ENCODE data around the gene ZNF775. TPM values are rescaled to one million over a fixed set of nuclear protein-coding genes. Genes with fewer than 3 reads are reported as not detected.

ZNF775 gene
- total RNA-seq, 1 experiment from 2014 or later: 3.4 TPM

DNA sequence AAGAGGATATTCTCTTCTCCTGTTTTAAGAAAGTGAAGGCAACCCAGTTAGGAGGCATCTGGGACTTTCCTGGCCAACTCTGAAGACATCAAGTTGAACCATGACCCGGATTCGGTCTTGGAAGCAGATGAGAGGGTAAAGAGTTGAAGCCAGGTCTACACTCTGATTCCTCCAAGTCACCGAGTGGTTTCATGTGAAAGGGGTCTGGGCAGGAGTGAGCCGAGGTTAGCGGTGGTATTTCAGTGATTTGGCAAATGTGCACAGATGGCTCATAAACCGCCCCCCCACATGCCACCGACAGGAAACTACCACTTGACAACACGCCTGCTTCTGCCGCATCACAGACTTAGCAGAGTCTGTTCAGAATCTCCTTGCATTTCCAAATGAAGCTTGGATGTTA, 21.9 kb upstream of the ZNF775 start:
- no peaks in the 10 kb centered on the region for H4K20me1 ChIP-seq (ENCODE audit: insufficient read depth)
- TF ChIP-seq EZH2 (IDR thresholded peaks at IDR 0.05; ENCODE audit: low read depth): no peak
- TF ChIP-seq, protein P1, sequence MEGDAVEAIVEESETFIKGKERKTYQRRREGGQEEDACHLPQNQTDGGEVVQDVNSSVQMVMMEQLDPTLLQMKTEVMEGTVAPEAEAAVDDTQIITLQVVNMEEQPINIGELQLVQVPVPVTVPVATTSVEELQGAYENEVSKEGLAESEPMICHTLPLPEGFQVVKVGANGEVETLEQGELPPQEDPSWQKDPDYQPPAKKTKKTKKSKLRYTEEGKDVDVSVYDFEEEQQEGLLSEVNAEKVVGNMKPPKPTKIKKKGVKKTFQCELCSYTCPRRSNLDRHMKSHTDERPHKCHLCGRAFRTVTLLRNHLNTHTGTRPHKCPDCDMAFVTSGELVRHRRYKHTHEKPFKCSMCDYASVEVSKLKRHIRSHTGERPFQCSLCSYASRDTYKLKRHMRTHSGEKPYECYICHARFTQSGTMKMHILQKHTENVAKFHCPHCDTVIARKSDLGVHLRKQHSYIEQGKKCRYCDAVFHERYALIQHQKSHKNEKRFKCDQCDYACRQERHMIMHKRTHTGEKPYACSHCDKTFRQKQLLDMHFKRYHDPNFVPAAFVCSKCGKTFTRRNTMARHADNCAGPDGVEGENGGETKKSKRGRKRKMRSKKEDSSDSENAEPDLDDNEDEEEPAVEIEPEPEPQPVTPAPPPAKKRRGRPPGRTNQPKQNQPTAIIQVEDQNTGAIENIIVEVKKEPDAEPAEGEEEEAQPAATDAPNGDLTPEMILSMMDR (conservative IDR thresholded peaks at IDR 0.05): no peak
- H3K4me1 ChIP-seq (replicated peaks; ENCODE audit: insufficient read depth): 0 out of 2 replicates have a peak, but pooled peaks cover under 1% of the 10 kb centered on the region
- CTCF ChIA-PET: interaction anchor here (1.2 kb wide), 1 partner anchor 9 kb away, joined by 3 read pairs; no protein-coding TSS in a partner anchor
- H3K27ac ChIP-seq: no peak overlapping the region
- no peak overlapping the region for H3K4me3 ChIP-seq
- POLR2A ChIA-PET (ENCODE audit: unreplicated experiment): no interaction called here
- no peaks in the 10 kb centered on the region for H3K9me2 ChIP-seq (ENCODE audit: insufficient read depth)
- BruUV-seq (replicated peaks): no TSS peak
- peaks cover 5% of the 10 kb centered on the region for H3F3A ChIP-seq (ENCODE audit: insufficient read depth, low read depth)
- H3K79me2 ChIP-seq (ENCODE audit: low read depth): no peaks in the 10 kb centered on the region
- no peaks in the 10 kb centered on the region for H3K9me3 ChIP-seq (ENCODE audit: insufficient read depth, low read depth)
- H3K27me3 ChIP-seq (ENCODE audit: insufficient read depth, low read depth): no peaks in the 10 kb centered on the region
- H3K36me3 ChIP-seq (ENCODE audit: low read depth): no peaks in the 10 kb centered on the region
- no peak for DNase-seq
- peak overlapping the region; percentile 8; the same call in 1 of the 2 replicates for H2AFZ ChIP-seq
- no peak overlapping the region for H3K4me2 ChIP-seq
- intact Hi-C loops (cut with micrococcal nuclease; ENCODE audit: unreplicated experiment): no loop called here

DNA sequence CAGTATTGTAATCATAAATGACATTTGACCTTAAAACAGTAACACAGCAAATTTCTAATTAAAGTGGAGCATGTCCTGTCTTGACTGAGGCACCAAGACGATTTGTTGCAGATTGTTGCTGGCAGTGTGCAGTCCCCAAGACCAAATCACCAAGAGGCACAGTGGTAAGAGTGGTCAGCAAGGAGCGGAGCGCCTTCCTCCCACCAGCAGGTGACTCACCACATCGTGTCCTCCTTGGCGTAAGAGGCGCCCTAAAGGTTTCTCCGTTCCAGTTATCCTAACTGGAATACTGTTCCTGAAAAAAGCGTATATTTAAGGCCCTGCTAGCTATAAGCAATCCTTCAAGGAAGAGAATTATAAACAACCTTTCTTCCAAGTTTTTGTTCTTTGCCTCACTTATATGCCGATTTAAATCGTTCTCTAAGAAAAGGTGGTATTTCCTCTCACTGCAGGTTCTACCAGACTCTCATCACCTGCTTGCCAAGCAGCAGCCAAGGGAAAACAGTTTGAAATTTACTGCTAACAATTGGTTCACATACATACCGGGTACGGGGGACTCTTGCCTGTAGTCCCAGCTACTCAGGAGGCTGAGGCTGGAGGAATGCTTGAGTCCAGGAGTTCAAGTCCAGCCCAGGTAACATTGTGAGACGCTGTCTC, 21.2 kb upstream of the ZNF775 start:
- H3K4me3 ChIP-seq: no peak overlapping the region
- no peak overlapping the region for H3K4me2 ChIP-seq
- no peak for DNase-seq
- peaks cover 5% of the 10 kb centered on the region for H3F3A ChIP-seq (ENCODE audit: insufficient read depth, low read depth)
- no peaks in the 10 kb centered on the region for H4K20me1 ChIP-seq (ENCODE audit: insufficient read depth)
- ChIA-PET POLR2A (ENCODE audit: unreplicated experiment) (no interaction called here), CTCF (interaction anchor here (0.6 to 1.2 kb wide), 2 partner anchors 8 to 821 kb away, joined by 3 to 11 read pairs; no protein-coding TSS in a partner anchor)
- no peak overlapping the region for H3K27ac ChIP-seq
- H3K9me2 ChIP-seq (ENCODE audit: insufficient read depth): no peaks in the 10 kb centered on the region
- TF ChIP-seq EZH2 (IDR thresholded peaks at IDR 0.05; ENCODE audit: low read depth): no peak
- TF ChIP-seq, protein P1 (conservative IDR thresholded peaks at IDR 0.05): no peak
- no peaks in the 10 kb centered on the region for H3K9me3 ChIP-seq (ENCODE audit: insufficient read depth, low read depth)
- no TSS peak for BruUV-seq (replicated peaks)
- intact Hi-C loops (cut with micrococcal nuclease; ENCODE audit: unreplicated experiment): no loop called here
- H3K4me1 ChIP-seq (replicated peaks; ENCODE audit: insufficient read depth): peaks cover under 1% of the 10 kb centered on the region; the same call in 1 of the 2 replicates
- no peaks in the 10 kb centered on the region for H3K27me3 ChIP-seq (ENCODE audit: insufficient read depth, low read depth)
- H3K79me2 ChIP-seq (ENCODE audit: low read depth): no peaks in the 10 kb centered on the region
- H2AFZ ChIP-seq: peak overlapping the region; percentile 8; the same call in 1 of the 2 replicates
- H3K36me3 ChIP-seq (ENCODE audit: low read depth): no peaks in the 10 kb centered on the region

DNA sequence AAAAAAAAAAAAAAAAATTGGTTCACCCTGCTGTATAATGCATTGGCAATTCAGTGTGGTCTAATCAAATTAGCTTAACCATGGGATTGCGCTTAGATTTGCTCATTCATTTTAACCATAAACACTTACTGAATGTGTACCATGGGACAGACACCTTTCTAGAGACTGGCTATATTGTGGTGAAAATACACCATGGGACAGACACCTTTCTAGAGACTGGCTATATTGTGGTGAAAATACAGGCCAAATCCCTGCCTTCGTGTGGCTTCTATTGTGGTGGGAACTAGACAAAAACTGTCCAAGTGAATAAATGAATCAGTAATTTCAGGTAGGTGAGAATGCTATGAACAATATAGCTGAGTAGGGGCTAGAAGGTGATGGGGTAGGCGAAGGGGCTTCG, 20.7 kb upstream of the ZNF775 start:
- DNase-seq: no peak

More for the DNA sequence above, 20.7 kb upstream of the ZNF775 start:
- Histone ChIP-seq H3K9me2 (ENCODE audit: insufficient read depth) (no peaks in the 10 kb centered on the region), H3K9me3 (ENCODE audit: insufficient read depth, low read depth) (no peaks in the 10 kb centered on the region), H3K27me3 (ENCODE audit: insufficient read depth, low read depth) (no peaks in the 10 kb centered on the region), H3K79me2 (ENCODE audit: low read depth) (no peaks in the 10 kb centered on the region), H3K4me1 (replicated peaks; ENCODE audit: insufficient read depth) (peaks cover 6% of the 10 kb centered on the region), H3F3A (ENCODE audit: insufficient read depth, low read depth) (peaks cover 5% of the 10 kb centered on the region), H3K36me3 (ENCODE audit: low read depth) (no peaks in the 10 kb centered on the region), H4K20me1 (ENCODE audit: insufficient read depth) (no peaks in the 10 kb centered on the region), H3K4me2 (no peak overlapping the region), H3K4me3 (no peak overlapping the region), H3K27ac (no peak overlapping the region), H2AFZ (no peak overlapping the region)
- ChIA-PET POLR2A (ENCODE audit: unreplicated experiment) (no interaction called here), CTCF (interaction anchor here (0.6 kb wide), 1 partner anchor 821 kb away, joined by 11 read pairs; no protein-coding TSS in a partner anchor)
- no TSS peak for BruUV-seq (replicated peaks)
- no peak for TF ChIP-seq EZH2 (IDR thresholded peaks at IDR 0.05; ENCODE audit: low read depth)
- TF ChIP-seq, protein P1 (conservative IDR thresholded peaks at IDR 0.05): no peak
- intact Hi-C loops (cut with micrococcal nuclease; ENCODE audit: unreplicated experiment): no loop called here
